Measurements from ENCODE around the gene SLC45A1. TPM values are rescaled to one million over a fixed set of nuclear protein-coding genes. Genes with fewer than 3 reads are reported as not detected.

Gene SLC45A1
- total RNA-seq, 1 experiment from 2014 or later = 0.20 TPM

DNA sequence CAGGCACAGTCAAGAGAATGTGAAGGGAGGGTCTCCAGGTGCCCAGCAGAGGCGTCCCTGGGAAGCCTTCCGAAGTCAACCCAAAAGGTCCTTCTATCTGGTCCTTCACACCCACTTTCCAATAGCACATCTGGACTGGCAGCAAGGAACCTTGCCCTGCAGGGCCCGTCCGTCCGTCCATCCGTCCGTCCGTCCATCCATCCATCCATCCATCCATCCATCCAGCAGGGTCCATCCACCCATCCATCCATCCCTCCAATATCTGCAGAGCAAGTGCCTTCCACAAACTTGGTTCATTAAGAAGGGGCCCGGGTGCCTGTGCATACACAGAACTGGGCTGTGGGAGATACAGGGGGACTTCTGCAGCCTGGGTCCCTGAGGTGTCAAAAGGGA, 31.6 kb downstream of the SLC45A1 start:
- Histone ChIP-seq H4K20me1 (ENCODE audit: insufficient read depth) (no peaks in the 10 kb centered on the region), H3K9me2 (ENCODE audit: insufficient read depth) (no peaks in the 10 kb centered on the region), H3K4me2 (no peak overlapping the region), H2AFZ (no peak overlapping the region), H3K27me3 (ENCODE audit: insufficient read depth, low read depth) (no peaks in the 10 kb centered on the region), H3K27ac (no peak overlapping the region), H3K4me1 (replicated peaks; ENCODE audit: insufficient read depth) (peaks cover 2% of the 10 kb centered on the region; the same call in 1 of the 2 replicates), H3K4me3 (no peak overlapping the region), H3K9me3 (ENCODE audit: insufficient read depth, low read depth) (no peaks in the 10 kb centered on the region), H3K79me2 (ENCODE audit: low read depth) (no peaks in the 10 kb centered on the region), H3F3A (ENCODE audit: insufficient read depth, low read depth) (no peaks in the 10 kb centered on the region), H3K36me3 (ENCODE audit: low read depth) (no peaks in the 10 kb centered on the region)
- ChIA-PET CTCF (interaction anchor here (0.9 kb wide), 2 partner anchors 35 to 373 kb away, joined by 3 to 4 read pairs; no protein-coding TSS in a partner anchor), POLR2A (ENCODE audit: unreplicated experiment) (interaction anchor here (0.6 kb wide), 1 partner anchor 375 kb away, joined by 5 read pairs; no protein-coding TSS in a partner anchor)
- no peak for TF ChIP-seq EZH2 (IDR thresholded peaks at IDR 0.05; ENCODE audit: low read depth)
- TF ChIP-seq, protein P1, sequence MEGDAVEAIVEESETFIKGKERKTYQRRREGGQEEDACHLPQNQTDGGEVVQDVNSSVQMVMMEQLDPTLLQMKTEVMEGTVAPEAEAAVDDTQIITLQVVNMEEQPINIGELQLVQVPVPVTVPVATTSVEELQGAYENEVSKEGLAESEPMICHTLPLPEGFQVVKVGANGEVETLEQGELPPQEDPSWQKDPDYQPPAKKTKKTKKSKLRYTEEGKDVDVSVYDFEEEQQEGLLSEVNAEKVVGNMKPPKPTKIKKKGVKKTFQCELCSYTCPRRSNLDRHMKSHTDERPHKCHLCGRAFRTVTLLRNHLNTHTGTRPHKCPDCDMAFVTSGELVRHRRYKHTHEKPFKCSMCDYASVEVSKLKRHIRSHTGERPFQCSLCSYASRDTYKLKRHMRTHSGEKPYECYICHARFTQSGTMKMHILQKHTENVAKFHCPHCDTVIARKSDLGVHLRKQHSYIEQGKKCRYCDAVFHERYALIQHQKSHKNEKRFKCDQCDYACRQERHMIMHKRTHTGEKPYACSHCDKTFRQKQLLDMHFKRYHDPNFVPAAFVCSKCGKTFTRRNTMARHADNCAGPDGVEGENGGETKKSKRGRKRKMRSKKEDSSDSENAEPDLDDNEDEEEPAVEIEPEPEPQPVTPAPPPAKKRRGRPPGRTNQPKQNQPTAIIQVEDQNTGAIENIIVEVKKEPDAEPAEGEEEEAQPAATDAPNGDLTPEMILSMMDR (conservative IDR thresholded peaks at IDR 0.05) = no peak
- DNase-seq = no peak
- intact Hi-C loops (cut with micrococcal nuclease; ENCODE audit: unreplicated experiment) = loop anchor here (1.0 to 2.0 kb wide), 3 partner anchors 35 to 683 kb away; no protein-coding TSS in a partner anchor
- no TSS peak for BruUV-seq (replicated peaks)

DNA sequence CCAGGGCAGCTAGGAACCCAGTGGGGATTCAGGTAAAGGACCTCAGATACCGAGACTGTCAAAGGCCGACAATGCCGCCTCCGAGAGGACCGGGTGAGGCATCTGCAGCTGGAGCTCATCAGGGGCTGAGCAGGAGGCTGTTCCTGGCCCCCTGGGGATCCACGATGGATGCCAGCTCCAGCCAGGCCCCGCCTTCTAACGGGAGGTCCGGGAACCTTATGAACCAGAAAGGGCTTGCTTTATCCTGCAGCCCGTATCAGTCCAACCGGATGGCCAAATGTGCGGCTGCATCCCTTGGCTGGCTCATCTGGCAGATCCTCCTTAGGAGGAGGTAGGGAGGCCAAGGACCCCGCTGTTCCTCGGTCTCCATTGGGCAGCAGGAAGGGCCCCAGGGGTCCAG, 32.0 kb downstream of the SLC45A1 start:
- H3K4me1 ChIP-seq (replicated peaks; ENCODE audit: insufficient read depth) = no peaks in the 10 kb centered on the region
- intact Hi-C loops (cut with micrococcal nuclease; ENCODE audit: unreplicated experiment) = loop anchor here (1.0 to 2.0 kb wide), 3 partner anchors 35 to 683 kb away; no protein-coding TSS in a partner anchor
- no TSS peak for BruUV-seq (replicated peaks)
- no peaks in the 10 kb centered on the region for H3F3A ChIP-seq (ENCODE audit: insufficient read depth, low read depth)
- H3K9me2 ChIP-seq (ENCODE audit: insufficient read depth) = no peaks in the 10 kb centered on the region
- ChIA-PET CTCF (interaction anchor here (0.6 kb wide), 1 partner anchor 319 kb away, joined by 3 read pairs; no protein-coding TSS in a partner anchor), POLR2A (ENCODE audit: unreplicated experiment) (interaction anchor here (0.6 to 0.7 kb wide), 2 partner anchors 212 to 376 kb away, joined by 5 to 6 read pairs; no protein-coding TSS in a partner anchor)
- DNase-seq = no peak
- no peaks in the 10 kb centered on the region for H3K9me3 ChIP-seq (ENCODE audit: insufficient read depth, low read depth)
- H4K20me1 ChIP-seq (ENCODE audit: insufficient read depth) = no peaks in the 10 kb centered on the region
- no peaks in the 10 kb centered on the region for H3K27me3 ChIP-seq (ENCODE audit: insufficient read depth, low read depth)
- no peak overlapping the region for H2AFZ ChIP-seq
- H3K4me3 ChIP-seq = no peak overlapping the region
- H3K36me3 ChIP-seq (ENCODE audit: low read depth) = no peaks in the 10 kb centered on the region
- H3K79me2 ChIP-seq (ENCODE audit: low read depth) = no peaks in the 10 kb centered on the region
- TF ChIP-seq EZH2 (IDR thresholded peaks at IDR 0.05; ENCODE audit: low read depth) = no peak
- TF ChIP-seq, protein P1 (conservative IDR thresholded peaks at IDR 0.05) = no peak
- H3K27ac ChIP-seq = no peak overlapping the region
- H3K4me2 ChIP-seq = no peak overlapping the region

DNA sequence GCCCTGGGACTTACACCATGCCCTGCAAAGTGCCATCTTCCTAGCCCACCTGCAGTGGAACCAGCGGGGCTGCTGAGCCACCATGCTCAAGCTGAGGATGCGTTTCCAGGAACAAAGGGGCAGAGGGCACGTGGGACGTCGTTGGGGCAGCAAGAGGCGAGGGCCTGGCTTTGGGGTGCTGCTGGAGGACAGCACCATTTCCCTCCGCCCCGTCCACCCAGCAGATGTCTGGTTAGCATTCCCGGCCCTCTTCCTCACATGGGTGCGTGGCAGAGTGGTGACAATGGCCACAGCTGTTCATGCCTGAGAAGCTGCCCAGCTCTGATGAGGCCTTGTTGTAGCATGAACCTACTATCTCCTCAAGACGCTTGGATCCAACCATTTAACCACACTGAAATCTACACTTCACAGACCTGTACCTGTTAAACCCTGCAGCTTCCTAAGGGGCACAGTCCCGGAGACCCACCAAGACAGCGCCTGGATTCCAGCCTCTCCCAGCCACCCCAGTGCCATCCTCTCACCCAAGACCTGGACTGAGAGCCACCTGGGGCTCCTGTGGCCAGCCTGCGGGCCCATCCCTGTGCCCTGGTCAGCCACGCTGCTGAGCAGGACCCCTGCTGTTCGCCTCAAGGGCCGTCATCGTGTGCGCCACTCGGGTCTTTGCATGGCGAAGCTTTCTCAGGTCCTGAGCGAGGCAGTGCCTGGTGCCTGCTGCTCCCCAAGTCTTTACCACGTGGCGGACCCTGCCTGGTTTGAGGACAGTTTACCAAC, 33.2 kb downstream of the SLC45A1 start:
- ChIA-PET POLR2A (ENCODE audit: unreplicated experiment) (interaction anchor here (0.7 kb wide), 1 partner anchor 213 kb away, joined by 6 read pairs; no protein-coding TSS in a partner anchor), CTCF (no interaction called here)
- Histone ChIP-seq H3F3A (ENCODE audit: insufficient read depth, low read depth) (no peaks in the 10 kb centered on the region), H3K79me2 (ENCODE audit: low read depth) (no peaks in the 10 kb centered on the region), H2AFZ (no peak overlapping the region), H3K9me2 (ENCODE audit: insufficient read depth) (no peaks in the 10 kb centered on the region), H3K27me3 (ENCODE audit: insufficient read depth, low read depth) (no peaks in the 10 kb centered on the region), H3K4me1 (replicated peaks; ENCODE audit: insufficient read depth) (no peaks in the 10 kb centered on the region), H3K36me3 (ENCODE audit: low read depth) (no peaks in the 10 kb centered on the region), H3K4me2 (no peak overlapping the region), H3K4me3 (no peak overlapping the region), H3K27ac (no peak overlapping the region), H3K9me3 (ENCODE audit: insufficient read depth, low read depth) (no peaks in the 10 kb centered on the region), H4K20me1 (ENCODE audit: insufficient read depth) (no peaks in the 10 kb centered on the region)
- no peak for DNase-seq
- intact Hi-C loops (cut with micrococcal nuclease; ENCODE audit: unreplicated experiment) = no loop called here
- TF ChIP-seq EZH2 (IDR thresholded peaks at IDR 0.05; ENCODE audit: low read depth) = no peak
- TF ChIP-seq, protein P1 (conservative IDR thresholded peaks at IDR 0.05) = no peak
- no TSS peak for BruUV-seq (replicated peaks)

Measured in PC-9 (cell line).